ENCODE data around the gene HOXA7.

HOXA7 gene

GRCh38 chr7:27193335-27194001, 37.0 kb upstream of the HOXA7 start:
- peak; percentile 56 for DNase-seq

GRCh38 chr7:27192546-27193334, 36.3 kb upstream of the HOXA7 start:
- DNase-seq, result peak; percentile 69

- DNase-seq, result peak; percentile 65
Measured at GRCh38 chr7:27191833-27192545, 35.5 kb upstream of the HOXA7 start.

- DNase-seq, result peak; percentile 56
Measured at GRCh38 chr7:27191161-27191731, 34.8 kb upstream of the HOXA7 start.

GRCh38 chr7:27189997-27190748, 33.7 kb upstream of the HOXA7 start:
- DNase-seq, result peak; percentile 54

- peak; percentile 58 for DNase-seq
Measured at GRCh38 chr7:27189295-27189996, 33.0 kb upstream of the HOXA7 start.

- DNase-seq, result peak; percentile 69
Measured at GRCh38 chr7:27188386-27189294, 32.2 kb upstream of the HOXA7 start.

- DNase-seq, result peak; percentile 61
Measured at GRCh38 chr7:27187475-27188385, 31.3 kb upstream of the HOXA7 start.

GRCh38 chr7:27186668-27187474, 30.4 kb upstream of the HOXA7 start:
- no peak for DNase-seq

- DNase-seq, result peak; percentile 66
Measured at GRCh38 chr7:27185854-27186667, 29.6 kb upstream of the HOXA7 start.

- DNase-seq, result peak; percentile 66
Measured at GRCh38 chr7:27185013-27185853, 28.8 kb upstream of the HOXA7 start, which contains the start of gene HOXA11. TSS of gene HOXA11 (minus strand) at chr7:27185232. CDS start at chr7:27185144, 88 bp downstream.

GRCh38 chr7:27184337-27185012, 28.0 kb upstream of the HOXA7 start:
- peak; percentile 67 for DNase-seq

GRCh38 chr7:27183682-27184336, 27.3 kb upstream of the HOXA7 start:
- peak; percentile 59 for DNase-seq

- DNase-seq, result peak; percentile 58
Measured at GRCh38 chr7:27182861-27183681, 26.6 kb upstream of the HOXA7 start.

All from activated CD8-positive, alpha-beta memory T cell treated with anti-CD3 and anti-CD28 coated beads for 24 hours (primary cell).